ENCODE results near the gene IFI44L. TPM values are rescaled to one million over a fixed set of nuclear protein-coding genes. Genes with fewer than 3 reads are reported as not detected.

Gene IFI44L
- total and polyA plus RNA-seq, 2 experiments from 2014 or later: 0.23 TPM; not detected in 1

- in situ Hi-C loops (cut with MboI): no loop called here
- Histone ChIP-seq H3F3A (ENCODE audit: insufficient read depth) (no peaks in the 10 kb centered on the region), H3K4me2 (ENCODE audit: unreplicated experiment) (no peak overlapping the region), H3K9ac (no peak overlapping the region), H3K27me3 (replicated peaks; ENCODE audit: insufficient read depth) (no peaks in the 10 kb centered on the region), H3K9me3 (ENCODE audit: low read depth) (no peaks in the 10 kb centered on the region), H2AFZ (no peak overlapping the region), H3K9me2 (ENCODE audit: insufficient read depth) (no peaks in the 10 kb centered on the region), H3K4me1 (ENCODE audit: insufficient read depth) (no peaks in the 10 kb centered on the region), H3K79me2 (ENCODE audit: insufficient read depth) (no peaks in the 10 kb centered on the region), H3K4me3 (no peak overlapping the region), H4K20me1 (ENCODE audit: insufficient read depth) (no peaks in the 10 kb centered on the region), H3K36me3 (ENCODE audit: low read depth) (no peaks in the 10 kb centered on the region), H3K27ac (no peak overlapping the region)
- WGBS, 2 experiments (ENCODE audit: low coverage in 1 of 2, low lambda C conversion rate in 2 of 2, missing lambda C conversion rate in 2 of 2): 94 to 100% methylated on average over 1 of the region's 1 CpG
- TF ChIP-seq EZH2phosphoT487 (IDR thresholded peaks at IDR 0.05; ENCODE audit: insufficient read depth, low read depth) (no peak), EZH2 (IDR thresholded peaks at IDR 0.05; ENCODE audit: insufficient read depth, poor library complexity, severe bottlenecking) (no peak)
- no peak for DNase-seq
These were observed 52.2 kb downstream of the IFI44L start for GRCh38 chr1:78672428-78672827.

DNA sequence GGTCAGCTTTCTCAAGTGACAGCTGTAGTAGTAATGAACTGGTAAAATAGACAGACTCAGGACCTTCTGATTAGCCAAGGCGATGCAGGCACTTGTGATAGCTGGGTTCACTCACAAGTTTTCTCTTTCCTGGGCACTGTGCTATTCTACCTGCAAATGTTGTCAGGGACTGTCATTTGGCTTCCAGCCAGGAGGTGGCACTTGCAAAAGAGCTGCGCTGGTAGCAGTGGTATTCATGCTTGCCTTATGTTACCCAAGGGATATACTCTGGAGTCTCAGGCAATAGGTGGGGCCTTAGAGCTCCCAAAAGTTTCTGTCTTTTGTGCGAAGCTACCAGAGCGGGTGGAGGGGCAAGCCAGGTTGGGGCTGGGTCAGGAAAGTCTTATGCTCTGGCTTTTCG lies 52.9 kb downstream of the IFI44L start:
- H3K27me3 ChIP-seq (replicated peaks; ENCODE audit: insufficient read depth): no peaks in the 10 kb centered on the region
- no peaks in the 10 kb centered on the region for H3K9me3 ChIP-seq (ENCODE audit: low read depth)
- H3K4me2 ChIP-seq (ENCODE audit: unreplicated experiment): no peak overlapping the region
- H3F3A ChIP-seq (ENCODE audit: insufficient read depth): no peaks in the 10 kb centered on the region
- WGBS, 2 experiments (ENCODE audit: low coverage in 1 of 2, low lambda C conversion rate in 2 of 2, missing lambda C conversion rate in 2 of 2): 84 to 89% methylated on average over 5 of the region's 5 CpGs
- no peaks in the 10 kb centered on the region for H3K9me2 ChIP-seq (ENCODE audit: insufficient read depth)
- H2AFZ ChIP-seq: no peak overlapping the region
- H3K4me1 ChIP-seq (ENCODE audit: insufficient read depth): no peaks in the 10 kb centered on the region
- no peak for DNase-seq
- no peaks in the 10 kb centered on the region for H3K36me3 ChIP-seq (ENCODE audit: low read depth)
- H3K79me2 ChIP-seq (ENCODE audit: insufficient read depth): no peaks in the 10 kb centered on the region
- in situ Hi-C loops (cut with MboI): no loop called here
- no peak overlapping the region for H3K4me3 ChIP-seq
- no peak overlapping the region for H3K9ac ChIP-seq
- no peaks in the 10 kb centered on the region for H4K20me1 ChIP-seq (ENCODE audit: insufficient read depth)
- no peak overlapping the region for H3K27ac ChIP-seq
- TF ChIP-seq EZH2phosphoT487 (IDR thresholded peaks at IDR 0.05; ENCODE audit: insufficient read depth, low read depth): no peak
- no peak for TF ChIP-seq EZH2 (IDR thresholded peaks at IDR 0.05; ENCODE audit: insufficient read depth, poor library complexity, severe bottlenecking)

DNA sequence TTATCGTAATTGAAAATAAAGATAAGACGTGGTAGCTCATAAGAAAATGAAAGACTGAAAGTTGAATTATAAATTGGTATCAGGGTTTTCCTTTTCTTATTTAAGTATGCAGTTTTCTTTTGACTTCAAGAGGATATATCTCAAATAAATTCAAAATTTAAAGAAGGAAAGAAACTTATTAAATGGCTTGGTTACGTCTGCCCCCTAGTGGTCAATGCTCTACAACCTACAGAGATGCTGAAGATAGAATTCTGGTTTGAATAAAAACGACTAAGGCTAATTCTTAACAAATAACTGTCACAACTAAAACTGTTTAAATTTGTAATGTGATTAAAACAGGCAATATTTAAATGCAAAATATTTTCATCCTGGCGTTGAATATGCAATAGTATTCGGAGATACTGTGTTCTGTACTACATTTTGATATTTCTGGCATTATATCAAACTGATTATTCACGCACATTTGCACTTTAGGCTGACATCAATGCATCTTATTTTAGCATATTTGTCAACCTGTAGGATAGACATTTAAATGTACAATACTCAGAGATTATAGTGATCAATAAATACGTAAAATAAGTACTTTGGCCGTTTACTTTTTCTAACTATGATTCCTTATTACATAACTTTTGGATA lies 56.2 kb downstream of the IFI44L start:
- no peaks in the 10 kb centered on the region for H3K36me3 ChIP-seq (ENCODE audit: low read depth)
- H3K4me2 ChIP-seq (ENCODE audit: unreplicated experiment): no peak overlapping the region
- H3K9me2 ChIP-seq (ENCODE audit: insufficient read depth): no peaks in the 10 kb centered on the region
- peak; percentile 76 for DNase-seq
- H3K27me3 ChIP-seq (replicated peaks; ENCODE audit: insufficient read depth): no peaks in the 10 kb centered on the region
- H3K79me2 ChIP-seq (ENCODE audit: insufficient read depth): no peaks in the 10 kb centered on the region
- no peak overlapping the region for H3K27ac ChIP-seq
- TF ChIP-seq EZH2phosphoT487 (IDR thresholded peaks at IDR 0.05; ENCODE audit: insufficient read depth, low read depth) (no peak), EZH2 (IDR thresholded peaks at IDR 0.05; ENCODE audit: insufficient read depth, poor library complexity, severe bottlenecking) (no peak)
- H3K4me3 ChIP-seq: no peak overlapping the region
- H3F3A ChIP-seq (ENCODE audit: insufficient read depth): no peaks in the 10 kb centered on the region
- no peaks in the 10 kb centered on the region for H3K9me3 ChIP-seq (ENCODE audit: low read depth)
- H3K4me1 ChIP-seq (ENCODE audit: insufficient read depth): no peaks in the 10 kb centered on the region
- no peak overlapping the region for H3K9ac ChIP-seq
- no peak overlapping the region for H2AFZ ChIP-seq
- WGBS, 2 experiments (ENCODE audit: low coverage in 1 of 2, low lambda C conversion rate in 2 of 2, missing lambda C conversion rate in 2 of 2): 32 to 33% methylated on average over 9 of the region's 9 CpGs
- in situ Hi-C loops (cut with MboI): loop anchor here (25.0 kb wide), 1 partner anchor 511 kb away; no protein-coding TSS in a partner anchor
- H4K20me1 ChIP-seq (ENCODE audit: insufficient read depth): no peaks in the 10 kb centered on the region

DNA sequence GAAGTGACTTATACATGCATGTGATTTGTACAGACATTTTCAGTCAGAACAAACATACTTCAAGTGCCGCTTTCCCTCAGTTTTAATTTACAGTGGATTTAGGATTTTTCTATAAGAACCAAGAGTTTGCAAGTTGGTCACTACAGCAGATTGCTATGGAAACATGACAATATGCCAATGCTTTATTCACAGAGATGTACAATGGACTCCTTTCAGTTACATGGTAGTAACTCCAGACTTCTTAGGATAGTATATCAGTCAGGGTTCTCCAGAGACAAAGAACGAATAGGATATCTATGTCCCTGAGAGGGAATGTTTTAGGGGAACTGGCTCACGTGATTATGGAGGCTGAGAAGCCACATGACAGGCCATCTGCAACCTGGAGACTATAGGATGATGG lies 56.7 kb downstream of the IFI44L start:
- H4K20me1 ChIP-seq (ENCODE audit: insufficient read depth): no peaks in the 10 kb centered on the region
- H2AFZ ChIP-seq: no peak overlapping the region
- H3K4me1 ChIP-seq (ENCODE audit: insufficient read depth): no peaks in the 10 kb centered on the region
- DNase-seq: no peak
- no peaks in the 10 kb centered on the region for H3K27me3 ChIP-seq (replicated peaks; ENCODE audit: insufficient read depth)
- H3K9me2 ChIP-seq (ENCODE audit: insufficient read depth): no peaks in the 10 kb centered on the region
- 58 to 66% methylated on average over 3 of the region's 3 CpGs for WGBS, 2 experiments (ENCODE audit: low coverage in 1 of 2, low lambda C conversion rate in 2 of 2, missing lambda C conversion rate in 2 of 2)
- in situ Hi-C loops (cut with MboI): loop anchor here (25.0 kb wide), 1 partner anchor 510 kb away; no protein-coding TSS in a partner anchor
- H3K4me3 ChIP-seq: no peak overlapping the region
- no peaks in the 10 kb centered on the region for H3K36me3 ChIP-seq (ENCODE audit: low read depth)
- no peak overlapping the region for H3K4me2 ChIP-seq (ENCODE audit: unreplicated experiment)
- no peak overlapping the region for H3K9ac ChIP-seq
- H3K79me2 ChIP-seq (ENCODE audit: insufficient read depth): no peaks in the 10 kb centered on the region
- H3K27ac ChIP-seq: no peak overlapping the region
- no peaks in the 10 kb centered on the region for H3K9me3 ChIP-seq (ENCODE audit: low read depth)
- H3F3A ChIP-seq (ENCODE audit: insufficient read depth): no peaks in the 10 kb centered on the region
- no peak for TF ChIP-seq EZH2 (IDR thresholded peaks at IDR 0.05; ENCODE audit: insufficient read depth, poor library complexity, severe bottlenecking)
